ENCODE data around the gene CXCR6.
A peak's percentile ranks its signal among the peaks of the same experiment; 100 is the strongest.

The CXCR6 gene

DNA sequence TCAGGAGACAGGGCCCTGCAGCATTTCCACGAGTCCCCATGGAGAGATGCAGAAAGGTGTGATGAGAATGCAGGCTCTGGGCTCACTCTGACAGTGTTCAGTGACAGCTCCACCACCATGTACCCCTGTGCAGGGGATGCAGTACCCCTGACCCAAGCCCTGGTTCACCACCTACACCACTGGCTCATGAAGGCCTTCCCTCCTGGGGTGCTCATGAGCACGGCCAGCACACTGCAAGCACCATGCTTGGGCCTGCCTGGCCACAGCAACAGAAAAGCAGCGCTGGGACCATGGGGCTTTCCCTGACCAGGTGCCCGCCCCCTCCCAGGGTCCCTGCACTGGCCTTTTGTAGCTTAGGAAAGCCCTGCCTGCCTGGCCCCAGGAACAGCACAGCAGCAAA lies 6.2 kb downstream of the CXCR6 start:
- DNase-seq, result no peak

DNA sequence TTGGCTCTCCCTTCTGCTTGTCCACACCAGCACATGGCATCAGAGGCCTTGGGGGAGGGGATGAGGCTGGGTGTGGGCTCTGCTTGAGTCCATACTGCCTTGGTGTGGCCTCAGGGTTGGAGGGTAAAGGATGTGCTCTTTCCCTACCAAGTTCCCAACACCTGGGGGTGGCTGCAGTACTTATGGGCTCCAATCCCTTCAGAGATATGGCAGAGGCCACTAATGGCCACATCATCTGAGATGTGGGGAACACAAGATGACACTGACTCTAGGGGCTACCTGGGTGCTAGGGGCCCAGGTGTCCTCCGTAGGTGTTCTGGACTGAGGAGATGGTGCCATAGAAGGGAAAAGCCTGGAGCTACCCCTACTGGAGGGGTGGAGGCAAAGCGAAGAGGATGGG lies 6.9 kb downstream of the CXCR6 start:
- DNase-seq, result no peak

DNA sequence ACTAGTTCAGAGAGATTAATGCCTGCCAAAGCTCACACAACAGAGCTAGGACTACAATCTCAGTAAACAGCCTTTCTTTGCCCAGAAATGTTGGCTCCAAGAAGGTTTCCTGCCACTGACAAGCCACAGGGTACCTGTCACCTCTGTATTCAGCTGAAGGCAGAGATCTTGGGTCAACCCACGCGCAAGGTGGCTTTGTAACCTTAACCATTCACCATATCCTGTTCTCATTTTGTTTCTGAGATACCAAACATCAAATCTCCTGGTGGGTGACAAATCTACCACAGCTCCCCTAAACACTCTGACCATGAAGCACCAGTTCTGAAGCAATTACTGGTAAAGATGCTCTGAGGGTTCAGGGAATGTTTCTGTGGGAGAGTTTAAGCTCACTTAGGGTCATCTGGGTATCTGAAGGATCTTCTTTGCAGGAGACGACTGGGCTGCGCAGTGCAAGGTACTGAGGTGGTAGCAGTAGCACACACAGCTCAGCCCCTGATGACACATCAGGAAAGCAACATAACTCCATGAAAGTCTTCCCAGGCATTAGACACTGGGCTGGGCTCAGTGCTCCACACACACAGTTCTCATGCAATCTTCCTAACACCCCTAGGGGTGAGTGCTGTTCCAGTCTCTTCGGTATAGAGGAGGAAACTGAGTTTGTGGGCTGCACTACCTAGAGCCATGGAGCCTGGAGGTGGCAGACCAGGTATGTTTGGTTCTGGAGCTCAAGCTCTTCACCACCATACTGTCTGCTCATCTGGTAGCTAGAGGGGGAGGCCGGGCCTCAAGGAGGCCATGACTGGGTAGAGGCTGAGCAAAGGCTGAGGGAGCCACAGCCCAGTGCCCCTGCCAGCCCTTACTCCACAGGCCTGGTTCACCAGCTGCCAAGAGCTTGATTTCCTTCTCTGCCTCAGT lies 7.7 kb downstream of the CXCR6 start:
- no peak for DNase-seq

DNA sequence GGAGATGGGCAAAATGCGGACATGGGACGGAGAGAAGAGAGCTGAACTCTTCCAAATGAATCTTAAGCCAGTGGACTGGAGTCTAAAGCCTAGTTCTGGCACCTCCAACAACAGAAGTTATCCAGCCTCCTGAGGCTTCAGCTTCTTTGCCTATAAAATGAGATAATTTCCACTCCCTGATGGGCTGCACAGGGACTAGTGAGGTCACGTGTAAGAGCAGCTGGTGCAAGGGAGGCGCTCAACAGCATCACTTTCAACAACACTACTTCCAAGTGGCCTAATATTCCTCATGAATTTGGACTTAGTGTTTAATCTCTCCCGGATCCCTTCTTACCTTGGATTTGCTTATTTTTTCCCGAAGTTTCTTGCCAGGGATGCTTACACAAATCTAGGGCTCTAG lies 8.7 kb downstream of the CXCR6 start:
- DNase-seq, result no peak

DNA sequence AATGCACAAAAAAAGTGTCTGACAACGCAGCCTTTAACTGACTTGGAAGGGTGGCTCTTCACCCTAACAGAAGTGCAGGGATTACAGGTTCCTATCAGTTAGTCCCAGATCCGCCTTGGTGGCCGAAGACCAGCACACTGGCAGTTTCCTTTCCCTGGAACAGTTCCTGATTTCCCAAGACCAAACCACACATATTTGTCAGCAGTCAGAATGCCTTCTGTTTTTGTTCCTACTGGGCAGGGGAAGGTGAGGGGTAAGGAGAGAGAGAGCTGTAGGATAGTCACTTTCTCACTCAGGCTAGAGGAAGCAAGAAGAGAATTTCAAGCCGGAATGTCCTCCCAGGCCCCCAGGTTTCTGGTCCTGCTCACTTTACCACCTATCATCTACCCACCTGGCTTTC lies 9.2 kb downstream of the CXCR6 start:
- DNase-seq, result no peak

DNA sequence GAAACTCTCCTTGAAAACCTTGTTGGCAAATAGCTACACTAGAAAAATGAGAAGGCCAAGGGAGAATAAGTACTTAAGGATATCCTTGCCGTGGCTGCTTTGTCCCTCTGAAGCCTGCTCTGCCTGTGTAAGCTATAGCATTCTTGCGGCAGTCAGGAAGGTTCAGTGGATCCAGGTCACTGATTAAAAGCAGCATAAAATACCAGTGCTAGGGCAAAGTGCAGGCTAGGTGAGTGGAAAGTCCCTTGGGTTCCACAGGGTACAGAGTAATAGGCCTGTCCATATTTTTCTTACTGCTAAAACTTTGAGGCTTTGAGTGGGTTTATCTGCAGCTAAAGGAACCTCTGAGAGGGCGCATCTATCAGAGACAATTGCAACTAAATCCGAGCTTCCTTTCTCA lies 10.3 kb downstream of the CXCR6 start:
- no peak for DNase-seq

DNA sequence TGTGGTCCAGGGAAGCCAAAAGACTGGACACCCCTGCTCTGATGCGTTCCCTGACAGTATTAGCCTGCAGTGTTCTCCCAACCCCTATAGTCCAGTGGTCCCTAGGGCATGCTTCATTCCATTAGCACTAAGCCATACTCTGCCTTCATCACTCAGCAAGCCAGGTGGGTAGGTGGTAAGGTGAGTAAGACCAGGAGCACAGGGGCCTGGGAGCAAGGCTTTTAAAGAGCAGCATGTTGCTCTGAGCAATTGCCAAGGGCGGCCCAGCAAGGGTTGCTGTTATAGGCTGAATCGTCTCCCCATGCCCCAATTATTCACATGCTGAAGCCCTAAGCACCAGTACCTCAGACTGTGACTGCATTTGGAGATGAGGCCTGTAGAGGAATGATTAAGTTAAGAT lies 11.0 kb downstream of the CXCR6 start:
- no peak for DNase-seq

DNA sequence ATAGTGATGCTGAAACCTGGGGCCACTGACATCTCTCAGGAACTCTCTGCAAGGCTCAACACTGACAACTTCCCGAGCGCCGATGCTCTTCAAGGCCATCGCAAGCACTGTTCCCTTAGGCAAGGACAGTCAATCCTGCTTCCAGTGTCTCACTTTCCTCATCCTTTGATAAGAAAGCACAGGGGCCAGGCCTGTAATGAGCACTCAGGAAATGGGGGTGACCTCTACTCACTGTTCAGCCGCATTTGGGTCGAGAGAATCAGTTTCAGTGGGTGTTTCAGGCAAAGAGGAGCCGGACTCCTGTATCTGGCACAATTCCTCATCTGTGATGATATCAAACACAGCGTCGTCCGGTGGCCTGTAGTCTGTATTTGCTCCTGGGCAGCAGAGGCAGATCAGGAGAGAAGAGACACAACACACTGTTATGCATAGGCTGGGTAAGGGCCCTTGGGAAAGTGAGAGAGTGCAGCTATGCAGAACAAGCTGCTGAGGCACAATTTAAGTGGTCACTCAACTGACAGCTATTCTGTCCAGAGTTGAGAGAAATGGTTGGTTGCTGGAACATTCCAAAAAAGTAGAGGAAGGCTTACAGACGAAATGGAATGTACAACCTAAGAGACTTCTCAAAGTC lies 11.9 kb downstream of the CXCR6 start:
- DNase-seq, result no peak

DNA sequence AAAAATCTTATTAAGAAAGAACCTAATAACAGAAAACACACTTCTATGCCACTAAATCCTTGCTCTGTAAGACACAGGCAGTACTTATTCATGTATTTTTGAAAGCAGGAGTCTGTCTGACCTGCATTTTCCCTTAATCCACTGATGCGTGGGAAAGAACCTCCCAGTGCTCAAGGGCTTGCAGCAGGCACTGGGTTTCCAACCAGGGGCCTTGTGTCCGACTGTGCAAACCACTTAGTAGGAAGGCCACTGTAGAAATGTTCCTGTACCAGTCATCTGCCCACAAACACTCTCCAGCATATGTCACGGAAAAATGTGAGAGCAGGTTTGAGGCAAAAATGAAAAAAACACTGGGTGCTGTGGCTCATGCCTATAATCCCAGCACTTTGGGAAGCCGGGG lies 12.4 kb downstream of the CXCR6 start:
- no peak for DNase-seq

DNA sequence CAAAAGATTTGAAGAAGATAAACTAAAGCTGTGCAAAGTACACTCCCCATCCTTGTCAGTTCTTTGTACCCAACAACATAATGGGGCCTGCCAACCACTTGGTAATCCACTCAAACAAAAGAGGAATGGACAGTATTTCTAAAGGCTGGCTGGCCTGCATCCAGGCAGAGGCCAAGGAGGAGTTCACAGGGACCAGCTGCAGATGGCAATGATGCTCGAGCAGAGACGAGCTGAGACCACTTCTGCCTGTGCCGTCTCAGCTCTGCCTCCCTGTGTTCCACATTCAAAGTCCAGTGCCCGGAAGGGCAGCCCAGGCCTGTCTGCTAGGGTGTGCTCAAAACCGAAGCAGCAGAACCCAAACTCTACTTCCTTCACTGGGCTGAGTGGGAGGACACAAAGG lies 14.3 kb downstream of the CXCR6 start:
- DNase-seq, result peak; percentile 48 to 54

DNA sequence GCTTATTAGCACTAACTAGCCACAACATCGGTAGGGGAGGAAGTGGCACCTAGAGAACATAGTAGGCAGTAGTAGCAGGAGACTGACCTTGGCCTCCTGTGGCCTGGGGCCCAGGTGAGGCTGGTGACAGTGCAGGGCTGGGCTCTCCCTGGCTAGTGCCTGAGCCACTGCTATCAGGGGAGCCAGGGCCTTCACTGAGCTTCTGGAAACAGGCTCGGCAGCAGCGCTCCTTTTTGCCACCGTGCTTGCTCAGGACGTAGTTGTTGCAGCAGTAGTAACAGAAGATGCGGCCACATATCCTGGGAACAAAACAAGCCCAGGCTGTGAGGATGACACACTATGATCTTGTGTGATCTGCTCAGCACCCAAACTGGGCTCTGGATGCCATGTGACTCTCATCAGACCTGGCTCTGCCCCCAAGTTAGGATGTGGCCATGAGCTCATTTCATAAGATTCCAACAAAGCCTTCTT lies 15.1 kb downstream of the CXCR6 start:
- no peak for DNase-seq

DNA sequence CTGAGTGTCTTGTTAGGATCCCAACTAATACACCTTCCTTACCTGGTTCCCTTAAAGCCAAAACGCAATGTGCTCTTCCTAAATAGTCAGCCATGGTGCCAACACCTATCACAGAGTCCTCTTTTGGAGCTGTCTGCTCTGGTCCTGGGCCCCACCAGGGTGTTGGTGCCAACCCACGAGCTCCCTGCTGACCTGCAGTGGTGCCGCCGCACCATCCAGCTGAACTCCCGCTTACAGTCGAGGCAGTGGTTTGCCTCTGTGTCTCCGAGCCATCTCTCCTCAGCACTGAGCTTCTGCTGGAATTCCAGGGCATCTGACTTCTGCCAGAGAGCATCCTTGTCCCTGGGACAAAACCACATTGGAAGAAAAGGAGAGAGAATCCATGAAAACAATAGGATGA lies 15.9 kb downstream of the CXCR6 start:
- DNase-seq, result no peak

DNA sequence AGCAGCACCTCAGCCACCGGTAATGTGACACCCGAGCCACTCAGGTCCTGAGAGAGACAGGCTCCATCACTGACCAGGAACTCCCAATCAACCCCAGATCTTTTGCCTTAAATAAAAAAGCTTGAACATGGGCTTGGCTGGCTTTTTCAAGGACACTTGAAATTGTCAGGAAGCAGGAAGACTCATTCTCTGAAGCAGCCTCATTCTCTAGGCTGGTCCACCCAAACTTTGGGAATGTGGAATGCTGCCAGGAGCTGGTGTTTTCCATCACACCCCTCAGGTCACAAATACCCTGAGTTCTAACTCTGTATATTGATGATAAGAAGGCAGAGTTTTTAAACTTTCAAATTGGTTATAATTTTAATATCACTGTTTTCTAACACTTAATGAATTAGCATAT lies 17.0 kb downstream of the CXCR6 start:
- no peak for DNase-seq

DNA sequence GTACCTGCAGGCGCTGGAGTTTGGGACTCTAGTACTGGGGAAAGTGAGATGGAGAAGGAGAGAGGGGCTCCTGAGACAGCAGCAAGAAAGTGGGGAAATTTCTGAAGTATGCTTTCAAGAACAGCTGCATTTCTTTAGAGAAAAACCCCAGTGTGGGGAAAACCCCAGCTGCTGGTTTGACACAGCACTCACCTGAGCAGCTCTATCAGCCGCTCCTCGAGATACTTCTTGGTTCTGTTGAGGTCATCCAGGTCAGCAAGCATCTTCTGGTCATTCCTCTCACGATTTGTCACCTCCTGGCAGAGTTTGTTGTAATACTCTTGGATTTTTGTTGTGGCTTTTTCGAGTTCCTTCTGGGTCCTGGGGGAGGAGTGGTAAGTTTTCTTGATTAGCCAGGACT lies 18.8 kb downstream of the CXCR6 start:
- DNase-seq, result no peak

DNA sequence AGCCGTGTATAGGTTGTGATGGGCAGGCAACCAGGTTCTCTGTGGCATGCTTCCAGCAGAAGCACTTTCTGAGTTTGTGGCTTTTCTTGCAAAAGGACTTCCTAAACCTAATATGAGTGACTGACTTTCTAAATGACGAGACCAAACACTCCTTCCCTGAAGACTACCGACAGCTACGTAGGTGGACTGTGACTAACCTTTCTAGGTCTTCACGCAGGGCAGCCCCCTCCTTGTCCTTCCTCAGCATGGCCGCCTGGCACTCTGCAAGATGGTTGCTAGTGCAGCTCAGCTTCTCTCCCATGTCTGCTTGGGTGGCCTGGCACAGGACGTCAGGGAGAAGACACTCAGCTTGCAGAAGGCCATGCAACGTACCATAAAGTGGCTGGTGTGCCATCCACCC lies 20.9 kb downstream of the CXCR6 start:
- DNase-seq, result no peak

DNA sequence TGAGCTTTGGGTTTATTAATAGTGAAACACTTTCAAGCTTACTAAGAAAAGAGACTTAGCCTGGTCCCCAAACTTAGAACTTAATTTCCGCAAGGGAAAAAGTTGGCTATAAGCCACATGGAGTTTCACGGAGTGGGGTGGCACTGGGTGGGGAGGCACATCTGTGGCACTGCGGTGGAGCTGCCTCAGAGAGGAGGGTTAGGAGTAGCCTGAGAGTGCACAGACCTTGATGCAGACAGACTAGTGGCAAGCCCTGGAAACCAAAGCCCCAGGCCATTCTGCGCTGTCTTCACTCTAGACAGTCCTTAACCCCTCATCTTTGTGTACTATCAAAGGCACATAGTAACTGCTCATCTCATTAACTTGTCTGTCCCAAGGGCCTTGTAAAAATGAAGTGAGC lies 22.0 kb downstream of the CXCR6 start:
- DNase-seq, result no peak

DNA sequence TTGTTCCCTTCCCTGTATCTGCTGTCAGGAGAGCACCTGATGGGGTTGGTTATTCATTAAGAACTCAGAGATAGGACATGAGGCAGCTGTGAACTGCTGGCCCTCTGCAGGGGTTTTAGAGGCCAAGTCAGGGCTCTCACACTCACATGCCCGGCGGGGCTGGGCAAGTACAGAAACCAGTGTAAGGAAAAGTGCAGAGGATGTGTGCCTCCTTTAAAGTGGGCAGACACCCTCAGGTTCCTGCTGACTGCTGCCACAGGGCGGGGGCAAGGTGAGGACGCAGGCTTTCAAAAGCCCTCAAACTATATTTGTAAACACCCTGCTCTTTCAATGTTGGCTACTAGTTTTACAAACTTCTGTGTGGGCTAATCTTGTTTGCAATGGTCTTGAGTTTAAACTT lies 22.4 kb downstream of the CXCR6 start:
- DNase-seq, result no peak

DNA sequence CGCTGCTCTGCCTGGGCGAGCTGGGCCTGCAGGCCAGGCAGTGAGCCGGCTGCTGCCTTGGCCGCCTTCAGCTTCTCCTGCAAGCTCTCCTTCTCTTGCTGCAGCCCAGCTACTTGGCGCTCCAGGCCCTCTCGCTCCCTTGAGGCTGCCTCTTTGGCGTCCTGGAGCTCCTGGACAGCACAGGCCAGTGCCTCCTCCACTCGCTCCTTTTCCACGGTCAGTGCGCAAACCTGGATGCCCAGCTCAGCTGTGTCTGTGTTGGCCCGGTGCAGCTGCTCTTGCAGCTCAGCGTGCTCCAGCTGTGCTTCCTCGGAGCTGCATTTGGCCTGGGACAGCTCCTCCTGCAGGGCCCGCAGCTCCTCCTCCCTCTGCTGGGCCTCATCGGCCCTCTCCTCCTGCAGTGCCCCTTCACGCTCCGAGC lies 23.1 kb downstream of the CXCR6 start:
- DNase-seq, result no peak

DNA sequence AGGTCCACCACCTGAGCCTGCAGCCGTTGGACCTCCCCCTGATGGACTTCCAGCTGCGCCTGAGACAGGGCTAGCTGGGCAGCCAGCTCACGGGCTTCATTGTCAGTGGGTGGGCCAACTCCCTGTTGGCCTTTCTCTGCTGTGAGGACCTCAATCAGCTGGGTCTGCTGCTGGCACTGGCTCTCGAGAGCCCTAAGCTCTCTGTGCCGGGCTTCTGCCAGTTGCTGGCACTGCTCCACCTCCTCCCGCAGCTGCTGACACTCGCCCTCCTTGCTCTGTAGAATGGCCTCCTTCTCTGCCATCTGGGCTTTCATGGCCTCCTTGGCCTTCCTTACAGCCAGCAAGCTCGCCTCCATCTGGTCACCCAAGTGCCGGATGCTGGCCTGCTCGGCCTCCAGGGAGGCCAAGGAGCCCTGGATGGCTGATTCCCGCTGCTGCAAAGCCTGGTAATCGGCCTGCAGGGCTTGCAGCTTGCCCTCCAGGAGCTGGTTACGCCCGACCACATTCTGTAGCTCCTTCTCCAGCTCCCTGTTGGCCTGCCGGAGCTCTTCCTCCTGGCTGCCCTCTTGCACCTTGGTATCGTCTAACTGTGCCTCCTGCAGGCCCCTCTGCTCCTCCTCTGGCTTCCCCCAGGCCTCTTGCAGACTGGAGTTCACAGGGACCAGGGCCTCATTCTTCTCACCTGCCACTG lies 23.8 kb downstream of the CXCR6 start:
- DNase-seq, result peak; percentile 19 to 65

DNA sequence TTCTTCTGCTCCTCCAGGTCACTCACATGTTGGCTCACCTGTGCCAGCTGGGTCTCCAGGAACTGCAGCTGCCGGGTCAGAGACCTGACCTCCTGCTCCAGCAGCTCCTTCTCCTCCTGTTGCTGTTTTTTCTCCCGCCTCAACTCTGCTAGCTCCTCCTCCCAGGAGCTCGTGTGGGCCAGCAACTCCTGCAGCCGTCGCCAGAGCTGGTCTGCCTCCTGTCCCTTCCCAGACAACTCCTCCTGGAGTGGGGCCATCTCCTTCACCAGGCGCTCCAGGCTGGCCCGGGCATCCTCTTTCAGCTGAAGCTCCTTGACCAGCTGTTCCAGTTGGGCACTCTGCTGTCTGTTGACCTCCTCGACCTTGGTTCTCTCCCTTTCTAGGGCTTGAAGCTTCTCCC lies 24.5 kb downstream of the CXCR6 start:
- no peak for DNase-seq

DNA sequence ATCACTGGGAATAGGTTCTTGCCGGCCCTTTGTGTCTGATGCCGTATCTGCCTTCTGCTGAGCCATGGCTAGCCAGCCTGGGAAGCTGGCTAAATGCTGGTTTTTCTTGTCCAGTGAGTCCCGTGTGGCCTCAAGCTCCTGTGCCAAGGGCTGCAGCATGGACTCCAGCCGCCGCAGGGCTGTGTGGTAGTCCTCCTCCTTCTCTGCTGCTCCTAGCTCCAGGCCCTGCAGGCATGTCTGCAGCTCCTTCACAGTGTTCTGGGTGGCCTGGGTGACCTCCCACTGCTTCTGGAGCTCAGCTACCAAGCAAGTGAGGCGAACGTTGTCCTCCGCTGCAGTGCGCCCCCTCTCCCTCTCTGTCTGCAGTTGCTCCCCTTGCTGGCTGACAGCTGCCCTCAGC lies 24.9 kb downstream of the CXCR6 start:
- no peak for DNase-seq

DNA sequence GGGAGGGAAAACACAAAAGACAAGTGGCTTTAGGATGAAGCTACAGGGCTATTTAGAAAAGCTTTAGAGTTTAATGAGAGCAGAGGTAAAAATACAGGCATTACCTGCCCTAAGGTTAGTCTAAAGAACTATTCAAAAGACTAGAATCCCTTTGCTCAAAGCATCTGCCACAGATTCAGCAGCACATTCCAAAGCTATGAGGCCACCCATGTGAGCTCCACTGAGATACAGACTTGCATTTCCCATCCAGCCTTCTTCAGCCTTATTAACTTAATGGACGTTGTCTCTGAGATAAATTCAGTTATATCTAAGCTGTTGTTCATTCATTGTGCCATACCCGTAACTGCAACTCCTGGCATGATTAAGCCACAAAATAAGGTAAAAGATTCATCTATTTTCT lies 25.4 kb downstream of the CXCR6 start:
- DNase-seq, result no peak

DNA sequence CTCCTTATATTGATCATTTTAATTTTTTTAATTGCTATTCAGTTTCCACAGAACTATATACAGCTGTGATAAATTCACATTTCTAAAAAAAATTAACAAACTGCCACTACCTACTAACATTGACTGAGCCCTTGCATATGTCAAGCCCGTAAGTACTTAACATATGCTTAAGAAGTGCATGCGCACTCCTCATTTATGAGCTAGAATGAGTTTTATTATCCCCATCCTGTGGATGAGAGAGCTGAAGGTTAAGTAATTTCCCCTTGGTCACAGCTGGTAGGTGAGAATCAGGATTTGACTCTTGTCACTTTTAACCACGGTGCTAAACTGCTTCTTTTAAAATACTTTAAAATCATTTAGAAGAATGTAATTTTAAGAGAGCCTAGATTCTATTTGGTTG lies 25.9 kb downstream of the CXCR6 start:
- DNase-seq, result no peak

DNA sequence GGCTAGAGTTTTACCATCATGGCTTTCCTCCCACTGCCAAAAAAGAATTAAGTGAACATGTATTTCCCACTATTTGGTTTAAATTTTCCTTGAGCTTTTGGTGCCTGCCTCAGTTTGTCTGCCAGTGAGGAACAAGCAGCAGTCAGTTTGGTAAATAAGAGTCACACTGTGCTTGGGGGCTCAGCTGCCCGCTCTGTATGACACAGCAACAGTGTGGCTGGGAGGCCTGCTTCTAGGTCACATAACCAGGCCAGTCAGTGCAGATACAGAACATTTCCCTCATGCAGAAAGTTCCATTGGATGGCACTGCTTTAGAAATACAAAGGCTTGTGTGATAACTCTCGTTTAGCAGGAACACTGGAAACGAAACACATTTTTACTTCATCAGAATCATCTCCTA lies 26.7 kb downstream of the CXCR6 start:
- DNase-seq, result no peak

Measured in hippocampal formation (tissue), 2 donors.